Osteocyte (in vitro differentiated cells): ENCODE data around the gene NAALADL2. TPM values are rescaled to one million over a fixed set of nuclear protein-coding genes. Genes with fewer than 3 reads are reported as not detected.

Experiments used
- DNase-seq: peaks from one replicate; pipeline ENCODE4 v3.0.0; 2021; ENCODE audit warnings: mixed read lengths; ENCODE audit not compliant: unreplicated experiment; ENCODE audit errors: extremely low spot score
- H3K27ac Mint-ChIP-seq: one replicate; pipeline ENCODE4 v1.8.0; 2021; ENCODE audit warnings: mild to moderate bottlenecking, mixed read lengths; ENCODE audit not compliant: unreplicated experiment
- H3K27me3 Mint-ChIP-seq: one replicate; pipeline ENCODE4 v1.8.0; 2021; ENCODE audit warnings: mixed read lengths; ENCODE audit not compliant: unreplicated experiment
- H3K36me3 Mint-ChIP-seq: one replicate; pipeline ENCODE4 v1.8.0; 2021; ENCODE audit warnings: mixed read lengths; ENCODE audit not compliant: unreplicated experiment
- H3K4me1 Mint-ChIP-seq: one replicate; pipeline ENCODE4 v1.8.0; 2021; ENCODE audit warnings: mixed read lengths; ENCODE audit not compliant: unreplicated experiment
- H3K4me3 Mint-ChIP-seq: one replicate; pipeline ENCODE4 v1.8.0; 2021; ENCODE audit warnings: mild to moderate bottlenecking, moderate library complexity, mixed read lengths; ENCODE audit not compliant: unreplicated experiment
- H3K9me3 Mint-ChIP-seq: one replicate; pipeline ENCODE4 v1.8.0; 2021; ENCODE audit warnings: mixed read lengths; ENCODE audit not compliant: unreplicated experiment
- total RNA-seq: library from RNA; stranded (reverse); gene quantifications from 2 replicates; pipeline ENCODE4 v1.2.1, GENCODE V29; 2021
- TF ChIP-seq, protein P1 (sequence below): fragments of 200-600 bp; sonication (generic); IDR thresholded peaks from 2 replicates; pipeline ENCODE4 v1.5.0; 2021; ENCODE audit warnings: antibody characterized with exemption, mild to moderate bottlenecking, moderate library complexity

The NAALADL2 gene
- total RNA-seq, 1 donor from 2014 or later, result 16.1 TPM

DNA sequence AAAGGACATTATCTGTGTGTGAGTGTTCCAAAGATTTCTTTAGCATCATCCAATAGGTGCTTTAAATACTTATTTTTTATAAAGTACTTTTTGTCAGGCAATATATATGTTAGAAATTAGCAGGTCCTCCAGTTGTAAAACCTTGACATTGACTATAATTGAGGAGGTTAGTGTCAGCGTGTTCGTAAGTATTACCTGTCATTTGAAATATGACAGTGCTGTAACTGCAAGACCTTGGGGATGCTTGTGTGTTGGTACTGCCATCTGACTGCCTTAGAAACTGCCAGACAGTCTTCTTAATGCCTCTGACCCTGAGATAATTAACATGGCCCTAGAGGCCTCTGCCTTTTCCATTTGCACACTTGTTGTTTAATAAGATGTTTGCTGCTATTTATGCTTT, 170.7 kb downstream of the NAALADL2 start:
- H3K4me3 Mint-ChIP-seq, result no peak overlapping the region
- H3K9me3 Mint-ChIP-seq, result peaks cover 6% of the 10 kb centered on the region
- H3K27ac Mint-ChIP-seq, result no peak overlapping the region
- DNase-seq, result no peak
- TF ChIP-seq, protein P1, sequence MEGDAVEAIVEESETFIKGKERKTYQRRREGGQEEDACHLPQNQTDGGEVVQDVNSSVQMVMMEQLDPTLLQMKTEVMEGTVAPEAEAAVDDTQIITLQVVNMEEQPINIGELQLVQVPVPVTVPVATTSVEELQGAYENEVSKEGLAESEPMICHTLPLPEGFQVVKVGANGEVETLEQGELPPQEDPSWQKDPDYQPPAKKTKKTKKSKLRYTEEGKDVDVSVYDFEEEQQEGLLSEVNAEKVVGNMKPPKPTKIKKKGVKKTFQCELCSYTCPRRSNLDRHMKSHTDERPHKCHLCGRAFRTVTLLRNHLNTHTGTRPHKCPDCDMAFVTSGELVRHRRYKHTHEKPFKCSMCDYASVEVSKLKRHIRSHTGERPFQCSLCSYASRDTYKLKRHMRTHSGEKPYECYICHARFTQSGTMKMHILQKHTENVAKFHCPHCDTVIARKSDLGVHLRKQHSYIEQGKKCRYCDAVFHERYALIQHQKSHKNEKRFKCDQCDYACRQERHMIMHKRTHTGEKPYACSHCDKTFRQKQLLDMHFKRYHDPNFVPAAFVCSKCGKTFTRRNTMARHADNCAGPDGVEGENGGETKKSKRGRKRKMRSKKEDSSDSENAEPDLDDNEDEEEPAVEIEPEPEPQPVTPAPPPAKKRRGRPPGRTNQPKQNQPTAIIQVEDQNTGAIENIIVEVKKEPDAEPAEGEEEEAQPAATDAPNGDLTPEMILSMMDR, result no peak
- no peaks in the 10 kb centered on the region for H3K36me3 Mint-ChIP-seq
- no peaks in the 10 kb centered on the region for H3K4me1 Mint-ChIP-seq
- no peaks in the 10 kb centered on the region for H3K27me3 Mint-ChIP-seq

DNA sequence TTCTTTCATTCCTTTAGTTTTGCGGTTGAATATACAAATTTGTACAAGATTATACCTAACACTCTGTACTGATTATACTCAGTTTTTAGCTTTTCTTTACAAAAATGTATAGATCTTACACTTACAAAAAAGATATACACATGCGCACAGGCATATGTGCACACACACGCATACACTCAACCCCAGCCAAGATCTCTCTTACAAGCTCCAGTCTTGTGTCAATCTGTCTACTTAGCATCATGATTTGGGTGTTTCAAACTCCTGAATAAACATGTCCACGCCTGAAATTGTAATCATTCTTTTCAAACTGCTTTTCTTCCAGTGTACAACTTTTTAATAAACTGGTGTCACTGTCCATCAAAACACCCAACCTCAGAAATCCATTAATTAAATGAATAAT, 180.7 kb downstream of the NAALADL2 start:
- no peak overlapping the region for H3K4me3 Mint-ChIP-seq
- TF ChIP-seq, protein P1, result no peak
- peaks cover 8% of the 10 kb centered on the region for H3K4me1 Mint-ChIP-seq
- peaks cover 1% of the 10 kb centered on the region for H3K36me3 Mint-ChIP-seq
- H3K27ac Mint-ChIP-seq, result no peak overlapping the region
- no peak for DNase-seq
- H3K9me3 Mint-ChIP-seq, result peaks cover 6% of the 10 kb centered on the region
- no peaks in the 10 kb centered on the region for H3K27me3 Mint-ChIP-seq

DNA sequence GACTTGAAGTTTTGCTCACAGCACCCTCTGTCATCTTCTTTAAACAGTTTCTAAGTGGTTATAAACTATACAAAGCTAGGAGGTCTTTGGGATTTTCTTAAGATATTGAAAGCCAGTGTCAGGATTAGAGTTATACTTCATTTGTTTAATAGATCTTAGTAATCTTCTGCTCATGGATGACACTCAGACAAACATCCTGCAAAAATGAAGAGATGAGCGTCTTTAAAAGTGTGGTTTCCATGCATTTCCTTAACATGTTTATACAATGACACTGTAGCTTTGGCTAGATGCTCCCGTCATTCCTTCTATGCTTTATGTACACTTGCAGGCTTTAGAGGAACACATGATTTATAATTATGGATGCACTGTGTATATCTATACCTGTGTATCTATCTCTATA, 182.2 kb downstream of the NAALADL2 start:
- H3K27me3 Mint-ChIP-seq, result no peaks in the 10 kb centered on the region
- H3K4me1 Mint-ChIP-seq, result peaks cover 8% of the 10 kb centered on the region
- TF ChIP-seq, protein P1, result no peak

DNA sequence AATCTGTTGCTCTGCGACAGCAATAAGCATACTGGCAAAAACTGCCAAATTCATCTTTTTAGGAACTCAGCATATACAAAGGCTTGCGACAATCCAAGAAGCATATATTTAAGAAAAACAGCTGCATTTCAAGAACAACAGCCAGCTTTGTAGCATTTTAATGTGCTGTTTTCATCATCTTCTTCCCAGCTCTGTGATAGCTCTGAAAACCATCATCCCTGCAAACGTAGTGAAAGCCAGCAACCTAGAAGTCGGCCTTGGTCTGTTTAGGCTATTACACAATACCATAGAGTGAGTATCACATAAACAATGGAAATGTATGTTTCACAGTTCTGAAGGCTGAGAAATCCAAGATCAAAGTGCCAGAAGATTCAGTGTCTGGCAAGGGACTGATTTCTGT, 187.5 kb downstream of the NAALADL2 start:
- peaks cover 4% of the 10 kb centered on the region for H3K4me1 Mint-ChIP-seq
- DNase-seq, result no peak
- H3K4me3 Mint-ChIP-seq, result no peak overlapping the region
- peaks cover 24% of the 10 kb centered on the region for H3K9me3 Mint-ChIP-seq
- H3K27ac Mint-ChIP-seq, result no peak overlapping the region
- peaks cover 6% of the 10 kb centered on the region for H3K36me3 Mint-ChIP-seq
- TF ChIP-seq, protein P1, result no peak
- no peaks in the 10 kb centered on the region for H3K27me3 Mint-ChIP-seq

More for the DNA sequence above, 182.2 kb downstream of the NAALADL2 start:
- Mint-ChIP-seq H3K9me3 (peaks cover 11% of the 10 kb centered on the region), H3K4me3 (no peak overlapping the region), H3K36me3 (peaks cover 1% of the 10 kb centered on the region), H3K27ac (no peak overlapping the region)
- DNase-seq, result no peak

DNA sequence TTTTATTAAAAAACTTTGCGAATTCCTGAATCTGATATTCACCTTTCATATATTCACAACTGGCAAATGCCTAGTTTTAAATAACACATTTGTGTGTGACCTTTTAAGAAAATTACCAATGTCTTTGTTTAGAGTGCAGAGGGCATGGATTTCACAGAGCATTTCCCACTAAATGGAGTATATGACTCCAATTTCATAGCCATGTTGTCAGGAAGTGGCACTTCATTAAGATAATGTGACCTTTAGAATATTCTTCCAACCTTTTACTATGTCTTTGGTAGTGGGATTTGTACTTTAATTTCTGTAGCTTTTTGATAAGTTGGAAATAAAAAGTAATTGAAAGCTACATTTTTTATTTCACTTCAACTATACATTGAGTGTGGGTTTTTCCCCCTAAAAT, 188.7 kb downstream of the NAALADL2 start:
- TF ChIP-seq, protein P1, result no peak
- DNase-seq, result no peak
- H3K9me3 Mint-ChIP-seq, result peaks cover 25% of the 10 kb centered on the region
- H3K4me1 Mint-ChIP-seq, result no peaks in the 10 kb centered on the region
- H3K36me3 Mint-ChIP-seq, result peaks cover 6% of the 10 kb centered on the region
- no peak overlapping the region for H3K27ac Mint-ChIP-seq
- H3K27me3 Mint-ChIP-seq, result no peaks in the 10 kb centered on the region
- H3K4me3 Mint-ChIP-seq, result no peak overlapping the region
